22Rv1 (cell line): ENCODE measurements around the gene LIMS4.
"Not testable (repeated sequence)": the region's sequence is repeated elsewhere in the genome, so short reads cannot be mapped to it uniquely, and the experiment has no call there.

Experiments used
- CTCF ChIP-seq: fragments of 450-650 bp; IDR thresholded peaks from 2 replicates; pipeline ENCODE4 v1.5.1; 2017; ENCODE audit warnings: mild to moderate bottlenecking
- ZFX ChIP-seq: fragments of 450-650 bp; IDR thresholded peaks from 2 replicates; pipeline ENCODE4 v1.6.1; 2017; ENCODE audit warnings: antibody characterized with exemption, borderline replicate concordance

DNA sequence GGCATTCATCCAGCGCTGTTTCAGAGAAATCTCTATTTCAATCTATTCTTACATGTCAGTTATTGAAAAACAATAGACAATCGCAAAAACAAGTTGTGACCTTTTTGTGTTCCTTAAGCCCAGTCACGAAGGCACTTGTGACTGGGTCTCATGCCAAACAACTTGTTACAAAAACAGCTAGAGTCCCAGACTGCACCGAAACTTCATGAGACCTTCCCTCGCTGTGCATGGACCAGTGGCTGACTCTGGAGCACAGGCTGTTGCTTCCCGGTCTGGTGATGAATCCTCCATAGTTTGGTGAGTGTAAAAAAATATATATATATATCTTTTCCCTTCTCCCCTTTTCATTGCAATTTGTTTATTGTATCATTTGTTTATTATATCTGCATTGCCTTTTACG, 4.8 kb upstream of the LIMS4 start:
- TF ChIP-seq CTCF, ZFX: not testable (repeated sequence)
